Measurements from ENCODE around the gene PTK6. TPM values are rescaled to one million over a fixed set of nuclear protein-coding genes. Genes with fewer than 3 reads are reported as not detected.

The PTK6 gene
- total and polyA plus RNA-seq, 2 donors (not counting 1 experiment from before 2014, with no cell fraction given) = 0.17 TPM; not detected in 1

- no peak for DNase-seq (ENCODE audit: low read depth in 2 of 2)
- no peak overlapping the region for H3K4me3 ChIP-seq (replicated peaks in 1 of 4; ENCODE audit: control extremely low read depth in 1 of 4, insufficient read depth in 1 of 4, low read depth in 3 of 4, low read length in 4 of 4)
- no peaks in the 10 kb centered on the region for H4K20me1 ChIP-seq (ENCODE audit: control insufficient read depth, extremely low read depth, insufficient read depth, low read length)
- no peaks in the 10 kb centered on the region for H3K36me3 ChIP-seq (ENCODE audit: control insufficient read depth, insufficient read depth, low read length)
- peaks cover 5% of the 10 kb centered on the region for H3K4me1 ChIP-seq (ENCODE audit: control insufficient read depth, extremely low read depth, insufficient read depth, low read length)
- no peak overlapping the region for H3K9ac ChIP-seq (ENCODE audit: insufficient read depth, low read length)
- no peaks in the 10 kb centered on the region for H3K27me3 ChIP-seq (ENCODE audit: control insufficient read depth, insufficient read depth, low read length)
- H3K79me2 ChIP-seq (ENCODE audit: control insufficient read depth, insufficient read depth, low read length) = no peaks in the 10 kb centered on the region
- no peak overlapping the region for H2AFZ ChIP-seq (ENCODE audit: low read length)
- no peak overlapping the region for H3K27ac ChIP-seq (ENCODE audit: insufficient read depth, low read length)
- no peak overlapping the region for H3K4me2 ChIP-seq (ENCODE audit: extremely low read depth, insufficient read depth, low read length)
- TF ChIP-seq CTCF (conservative IDR thresholded peaks at IDR 0.05 in 1 of 2, IDR thresholded peaks at IDR 0.05 in 1 of 2; ENCODE audit: low read depth in 1 of 2, low read length in 2 of 2) (no peak), EZH2 (IDR thresholded peaks at IDR 0.05; ENCODE audit: low read length, missing control alignments) (no peak)
- H3K9me3 ChIP-seq (ENCODE audit: control insufficient read depth, insufficient read depth, low read depth, low read length) = no peaks in the 10 kb centered on the region
These were observed 2.5 kb upstream of the PTK6 start for GRCh38 chr20:63539441-63540370.

GRCh38 chr20:63539092-63539430 is 1.9 kb upstream of the PTK6 start:
- peaks cover 5% of the 10 kb centered on the region for H3K4me1 ChIP-seq (ENCODE audit: control insufficient read depth, extremely low read depth, insufficient read depth, low read length)
- no peak for DNase-seq (ENCODE audit: low read depth in 2 of 2)
- H2AFZ ChIP-seq (ENCODE audit: low read length) = no peak overlapping the region
- no peaks in the 10 kb centered on the region for H4K20me1 ChIP-seq (ENCODE audit: control insufficient read depth, extremely low read depth, insufficient read depth, low read length)
- TF ChIP-seq CTCF (conservative IDR thresholded peaks at IDR 0.05 in 1 of 2, IDR thresholded peaks at IDR 0.05 in 1 of 2; ENCODE audit: low read depth in 1 of 2, low read length in 2 of 2) (no peak), EZH2 (IDR thresholded peaks at IDR 0.05; ENCODE audit: low read length, missing control alignments) (no peak)
- H3K4me2 ChIP-seq (ENCODE audit: extremely low read depth, insufficient read depth, low read length) = no peak overlapping the region
- H3K9ac ChIP-seq (ENCODE audit: insufficient read depth, low read length) = no peak overlapping the region
- H3K9me3 ChIP-seq (ENCODE audit: control insufficient read depth, insufficient read depth, low read depth, low read length) = no peaks in the 10 kb centered on the region
- no peak overlapping the region for H3K27ac ChIP-seq (ENCODE audit: insufficient read depth, low read length)
- H3K79me2 ChIP-seq (ENCODE audit: control insufficient read depth, insufficient read depth, low read length) = no peaks in the 10 kb centered on the region
- H3K4me3 ChIP-seq (replicated peaks in 1 of 4; ENCODE audit: control extremely low read depth in 1 of 4, insufficient read depth in 1 of 4, low read depth in 3 of 4, low read length in 4 of 4) = no peak overlapping the region
- H3K36me3 ChIP-seq (ENCODE audit: control insufficient read depth, insufficient read depth, low read length) = no peaks in the 10 kb centered on the region
- no peaks in the 10 kb centered on the region for H3K27me3 ChIP-seq (ENCODE audit: control insufficient read depth, insufficient read depth, low read length)

GRCh38 chr20:63538204-63539091 is 1.3 kb upstream of the PTK6 start:
- H2AFZ ChIP-seq (ENCODE audit: low read length) = peak overlapping the region; percentile 61

More at GRCh38 chr20:63538204-63539091, 1.3 kb upstream of the PTK6 start:
- no peaks in the 10 kb centered on the region for H3K27me3 ChIP-seq (ENCODE audit: control insufficient read depth, insufficient read depth, low read length)
- no peaks in the 10 kb centered on the region for H3K9me3 ChIP-seq (ENCODE audit: control insufficient read depth, insufficient read depth, low read depth, low read length)
- no peaks in the 10 kb centered on the region for H4K20me1 ChIP-seq (ENCODE audit: control insufficient read depth, extremely low read depth, insufficient read depth, low read length)
- peaks cover 5% of the 10 kb centered on the region for H3K4me1 ChIP-seq (ENCODE audit: control insufficient read depth, extremely low read depth, insufficient read depth, low read length)
- H3K36me3 ChIP-seq (ENCODE audit: control insufficient read depth, insufficient read depth, low read length) = no peaks in the 10 kb centered on the region
- peak overlapping the region in 1 of 4 experiments; percentile 28 for H3K4me3 ChIP-seq (replicated peaks in 1 of 4; ENCODE audit: control extremely low read depth in 1 of 4, insufficient read depth in 1 of 4, low read depth in 3 of 4, low read length in 4 of 4)
- H3K9ac ChIP-seq (ENCODE audit: insufficient read depth, low read length) = no peak overlapping the region
- TF ChIP-seq EZH2 (IDR thresholded peaks at IDR 0.05; ENCODE audit: low read length, missing control alignments) (no peak), CTCF (conservative IDR thresholded peaks at IDR 0.05 in 1 of 2, IDR thresholded peaks at IDR 0.05 in 1 of 2; ENCODE audit: low read depth in 1 of 2, low read length in 2 of 2) (peak in 1 of 2 donors; percentile 15)
- peak in 1 of 2 donors; percentile 49 for DNase-seq (ENCODE audit: low read depth in 2 of 2)
- H3K79me2 ChIP-seq (ENCODE audit: control insufficient read depth, insufficient read depth, low read length) = no peaks in the 10 kb centered on the region
- no peak overlapping the region for H3K27ac ChIP-seq (ENCODE audit: insufficient read depth, low read length)
- peak overlapping the region; percentile 8 for H3K4me2 ChIP-seq (ENCODE audit: extremely low read depth, insufficient read depth, low read length)

Measured in fibroblast of lung (primary cell).